Endothelial cell of umbilical vein (primary cell): Measurements from ENCODE around the gene CENPL. TPM values are rescaled to one million over a fixed set of nuclear protein-coding genes. Genes with fewer than 3 reads are reported as not detected.

Source experiments
- BruUV-seq: library from RNA; stranded (reverse); fragments of 400-500 nt; replicated peaks from 2 replicates; lab custom pipeline; 2021; lab: Mats Ljungman, UMichigan
- CTCF ChIA-PET: fragments of 300-600, 350-600 bp; sonication (Branson Sonifier 250); formaldehyde crosslinking; loops from one replicate; lab custom pipeline; 2021; ENCODE audit warnings: antibody characterized with exemption, inconsistent platforms; lab: Charles Lee
- POLR2A ChIA-PET: fragments of 300-600, 350-600 bp; sonication (Branson Sonifier 250); formaldehyde crosslinking; loops from one replicate; lab custom pipeline; 2021; ENCODE audit warnings: antibody characterized with exemption, inconsistent platforms; lab: Charles Lee
- DNase-seq: peaks from one replicate; pipeline ENCODE4 v3.0.0-alpha.2; 2011; ENCODE audit warnings: low read depth, low spot score
- FAIRE-seq: peaks from 2 replicates; lab custom pipeline; 2011; peaks lifted over from hg19 to GRCh38; lab: Jason Lieb, UNC
- H2AFZ ChIP-seq: 2 replicates; pipeline ENCODE4 v1.6.0; 2012; ENCODE audit warnings: low read depth, low read length, control low read depth, inconsistent platforms
- H3K27ac ChIP-seq: 2 replicates; pipeline ENCODE4 v1.5.1; 2011; ENCODE audit warnings: low read depth, mild to moderate bottlenecking, control low read depth, low read length, moderate library complexity; ENCODE audit not compliant: insufficient read depth
- H3K27me3 ChIP-seq, 2 experiments: 2 replicates each; pipeline versions ENCODE4 v1.6.0 to v1.6.1; 2011; ENCODE audit warnings: low read length in 2 of 2, mixed read lengths in 1 of 2; ENCODE audit not compliant: control insufficient read depth in 2 of 2, insufficient read depth in 2 of 2
- H3K36me3 ChIP-seq, 2 experiments: 2 replicates in 1 of 2; 3 replicates in 1 of 2; pipeline ENCODE4 v1.5.1; 2011; ENCODE audit warnings: low read length in 2 of 2, mild to moderate bottlenecking in 1 of 2, moderate library complexity in 1 of 2; ENCODE audit not compliant: control insufficient read depth in 2 of 2, insufficient read depth in 2 of 2; ENCODE audit errors: extremely low read depth in 1 of 2
- H3K4me1 ChIP-seq: 3 replicates; pipeline ENCODE4 v1.5.1; 2011; ENCODE audit warnings: mild to moderate bottlenecking, low read length; ENCODE audit not compliant: control insufficient read depth, insufficient read depth; ENCODE audit errors: extremely low read depth
- H3K4me2 ChIP-seq: 2 replicates; pipeline ENCODE4 v1.6.1; 2011; ENCODE audit warnings: low read length, control low read depth, mixed read lengths; ENCODE audit not compliant: insufficient read depth
- H3K4me3 ChIP-seq, 3 experiments: fragments of 200-600 bp in 1 of 3; sonication (generic), shearing (Covaris generic) in 1 of 3; replicated peaks in 1 of 3; 2 replicates each; pipeline ENCODE4 v1.5.1; 2011 to 2016; ENCODE audit warnings: control low read depth in 3 of 3, low read length in 3 of 3, mild to moderate bottlenecking in 2 of 3, inconsistent platforms in 1 of 3, low read depth in 1 of 3, moderate library complexity in 1 of 3; ENCODE audit not compliant: insufficient read depth in 1 of 3
- H3K79me2 ChIP-seq: 2 replicates; pipeline ENCODE4 v1.6.0; 2012; ENCODE audit warnings: low read length, inconsistent platforms; ENCODE audit not compliant: control insufficient read depth, insufficient read depth
- H3K9ac ChIP-seq: replicated peaks from 2 replicates; pipeline ENCODE3; 2011; ENCODE audit warnings: low read length, control low read depth; ENCODE audit not compliant: insufficient read depth; ENCODE audit errors: extremely low read depth
- H3K9me1 ChIP-seq: replicated peaks from 3 replicates; pipeline ENCODE4 v1.6.0; 2011; ENCODE audit warnings: mild to moderate bottlenecking, low read length; ENCODE audit not compliant: control insufficient read depth, insufficient read depth; ENCODE audit errors: extremely low read depth
- H3K9me3 ChIP-seq: replicated peaks from 2 replicates; pipeline ENCODE4 v1.5.1; 2012; ENCODE audit warnings: low read length, inconsistent platforms; ENCODE audit not compliant: control insufficient read depth, insufficient read depth
- H4K20me1 ChIP-seq: replicated peaks from 2 replicates; pipeline ENCODE3; 2011; ENCODE audit warnings: mild to moderate bottlenecking, low read length; ENCODE audit not compliant: control insufficient read depth, insufficient read depth; ENCODE audit errors: extremely low read depth
- CTCF ChIP-seq, 2 donors: IDR thresholded peaks; 1 replicate in 1 of 2; 2 replicates in 1 of 2; pipeline ENCODE4 v1.5.1; 2011; ENCODE audit warnings: low read length in 2 of 2, mild to moderate bottlenecking in 2 of 2, moderate library complexity in 2 of 2, control low read depth in 1 of 2, inconsistent platforms in 1 of 2, low read depth in 1 of 2; ENCODE audit not compliant: insufficient read depth in 1 of 2; ENCODE audit errors: extremely low read depth in 1 of 2
- GATA2 ChIP-seq: IDR thresholded peaks from 2 replicates; pipeline ENCODE4 v1.7.0; 2011; ENCODE audit warnings: low read depth, mild to moderate bottlenecking, moderate library complexity, mixed read lengths, low read length; ENCODE audit not compliant: insufficient read length, insufficient read depth
- JUN ChIP-seq: IDR thresholded peaks from 2 replicates; pipeline ENCODE4 v1.6.1; 2011; ENCODE audit warnings: borderline replicate concordance, low read depth; ENCODE audit not compliant: insufficient read length, insufficient read depth
- POLR2AphosphoS5 ChIP-seq: IDR thresholded peaks from 2 replicates; pipeline ENCODE4 v1.6.1; 2012; ENCODE audit warnings: low read depth, mild to moderate bottlenecking, control low read depth, low read length, moderate library complexity; ENCODE audit not compliant: insufficient read depth
- dilution Hi-C: fragments of 300-500 bp; cut with MboI; formaldehyde crosslinking; loops from one replicate; pipeline ENCODE4 v1.15.0; 2019; ENCODE audit warnings: low sequenced_read_pairs; ENCODE audit not compliant: extremely low pct_ligation_motif_present
- intact Hi-C: fragments of 100-400 bp; cut with micrococcal nuclease; formaldehyde crosslinking; loops from one replicate; pipeline ENCODE4 v1.10.0; 2022
- polyA plus RNA-seq, 4 experiments: library from polyadenylated mRNA; depleted of rRNA in 3 of 4; stranded (reverse) in 3 of 4; unstranded in 1 of 4; fragments of >200 nt; gene quantifications; 2 replicates each; pipeline versions ENCODE4 v1.2.1 to v1.2.3, GENCODE V29; 2011 to 2012; ENCODE audit warnings: missing spikeins in 1 of 4
- total RNA-seq: library from RNA; stranded (reverse); gene quantifications from 2 replicates; pipeline ENCODE4 v1.2.3, GENCODE V29; 2021

Gene CENPL
- total and polyA plus RNA-seq, 2 donors (not counting 3 experiments of a cell fraction or from before 2014, with no cell fraction given), result 5.9 to 20.8 TPM

GRCh38 chr1:173798078-173798477 is 26.6 kb downstream of the CENPL start:
- Histone ChIP-seq H3K9me1 (no peaks in the 10 kb centered on the region), H4K20me1 (no peaks in the 10 kb centered on the region), H3K4me2 (peak overlapping the region; percentile 77), H3K27ac (no peak overlapping the region), H2AFZ (no peak overlapping the region), H3K27me3 (no peaks in the 10 kb centered on the region), H3K9me3 (no peaks in the 10 kb centered on the region), H3K79me2 (no peaks in the 10 kb centered on the region), H3K4me3 (no peak overlapping the region), H3K9ac (no peak overlapping the region), H3K36me3 (no peaks in the 10 kb centered on the region), H3K4me1 (peaks cover 22% of the 10 kb centered on the region)
- peak; percentile 18 for TF ChIP-seq POLR2AphosphoS5
- TF ChIP-seq GATA2, result no peak
- dilution Hi-C loops (no loop called here), intact Hi-C loops (no loop called here)
- ChIA-PET CTCF (interaction anchor here (1.4 kb wide), 1 partner anchor 8 kb away, joined by 3 read pairs; no protein-coding TSS in a partner anchor), POLR2A (no interaction called here)
- FAIRE-seq (peak; percentile 18), DNase-seq (no peak)
- no TSS peak for BruUV-seq

- H3K79me2 ChIP-seq, result no peaks in the 10 kb centered on the region
- FAIRE-seq (no peak), DNase-seq (no peak)
- no peak overlapping the region for H3K4me2 ChIP-seq
- intact Hi-C loops (no loop called here), dilution Hi-C loops (no loop called here)
- no peak overlapping the region for H3K4me3 ChIP-seq
- no peaks in the 10 kb centered on the region for H3K9me1 ChIP-seq
- ChIA-PET CTCF (no interaction called here), POLR2A (no interaction called here)
- H3K9me3 ChIP-seq, result no peaks in the 10 kb centered on the region
- no peaks in the 10 kb centered on the region for H3K4me1 ChIP-seq
- no TSS peak for BruUV-seq
- no peaks in the 10 kb centered on the region for H4K20me1 ChIP-seq
- no peak for TF ChIP-seq POLR2AphosphoS5
- TF ChIP-seq CTCF (IDR thresholded peaks at IDR 0.05; ENCODE audit: extremely low read depth in 1 of 2, insufficient read depth in 1 of 2, low read depth in 1 of 2, low read length in 2 of 2), result no peak
- no peak for TF ChIP-seq JUN
- H2AFZ ChIP-seq, result no peak overlapping the region
- no peak overlapping the region for H3K9ac ChIP-seq
- no peaks in the 10 kb centered on the region for H3K27me3 ChIP-seq
- no peak overlapping the region for H3K27ac ChIP-seq
- peaks cover 0 to 10% of the 10 kb centered on the region in 2 experiments for H3K36me3 ChIP-seq
Observed at GRCh38 chr1:173789841-173790240, 34.8 kb downstream of the CENPL start.
